ENCODE data around the gene SLAMF9.
A peak's percentile ranks its signal among the peaks of the same experiment; 100 is the strongest.

SLAMF9 gene

DNA sequence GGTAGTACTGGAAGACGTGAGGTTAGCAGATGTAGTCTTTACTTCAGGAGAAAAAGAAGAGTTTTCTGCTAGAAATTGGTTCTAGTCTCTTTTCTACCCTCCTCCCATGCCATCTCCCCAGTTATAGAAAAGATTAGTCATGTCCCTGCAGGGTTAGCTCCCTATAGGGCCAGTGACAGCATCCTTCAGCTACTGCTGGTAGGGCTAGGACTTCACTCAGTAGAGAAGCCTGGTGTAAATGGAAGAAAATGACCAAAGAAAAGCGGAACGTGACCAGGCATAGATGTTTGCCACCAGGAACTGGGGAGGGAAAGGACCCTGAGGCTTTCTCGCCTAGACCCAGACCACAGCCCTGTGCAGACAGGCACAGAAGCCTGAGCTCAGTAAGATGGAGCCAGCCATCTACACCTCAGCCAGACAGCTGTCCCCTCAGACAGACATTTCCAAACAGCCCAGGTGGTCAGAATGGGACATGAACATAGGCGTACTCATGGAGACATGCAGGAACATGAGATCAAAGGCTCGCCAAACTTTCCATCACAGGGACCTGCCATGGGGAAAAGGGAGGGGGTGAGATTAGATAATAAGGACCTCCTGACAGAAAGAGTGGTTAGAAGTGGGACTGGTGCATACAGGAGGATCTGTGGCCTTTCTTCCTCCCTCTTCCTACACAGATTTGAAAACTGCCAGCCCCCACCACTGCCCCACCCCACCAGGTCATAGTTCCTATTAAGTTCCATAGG, 23.5 kb upstream of the SLAMF9 start:
- Histone ChIP-seq H3K27me3 (ENCODE audit: insufficient read depth, low read length) (peaks cover 24% of the 10 kb centered on the region), H3K27ac (ENCODE audit: low read depth, low read length) (no peak overlapping the region), H3K36me3 (ENCODE audit: insufficient read depth, low read length) (no peaks in the 10 kb centered on the region)

GRCh38 chr1:159974350-159974965, 20.4 kb upstream of the SLAMF9 start:
- no peak overlapping the region for H3K27ac ChIP-seq (ENCODE audit: low read depth, low read length)
- H2AFZ ChIP-seq (ENCODE audit: low read length, unreplicated experiment), result no peak overlapping the region
- H3K27me3 ChIP-seq (ENCODE audit: insufficient read depth, low read length), result peaks cover 22% of the 10 kb centered on the region
- no peaks in the 10 kb centered on the region for H3K36me3 ChIP-seq (ENCODE audit: insufficient read depth, low read length)
- no peaks in the 10 kb centered on the region for H3K79me2 ChIP-seq (ENCODE audit: control insufficient read depth, insufficient read depth, low read length, unreplicated experiment)
- no peak overlapping the region for H3K4me3 ChIP-seq (ENCODE audit: low read depth, low read length)
- no peaks in the 10 kb centered on the region for H3K4me1 ChIP-seq (ENCODE audit: control insufficient read depth, insufficient read depth, low read length, unreplicated experiment)

More for the DNA sequence above, 23.5 kb upstream of the SLAMF9 start:
- H3K79me2 ChIP-seq (ENCODE audit: control insufficient read depth, insufficient read depth, low read length, unreplicated experiment), result no peaks in the 10 kb centered on the region
- H3K4me1 ChIP-seq (ENCODE audit: control insufficient read depth, insufficient read depth, low read length, unreplicated experiment), result no peaks in the 10 kb centered on the region
- H2AFZ ChIP-seq (ENCODE audit: low read length, unreplicated experiment), result no peak overlapping the region
- H3K4me3 ChIP-seq (ENCODE audit: low read depth, low read length), result no peak overlapping the region

DNA sequence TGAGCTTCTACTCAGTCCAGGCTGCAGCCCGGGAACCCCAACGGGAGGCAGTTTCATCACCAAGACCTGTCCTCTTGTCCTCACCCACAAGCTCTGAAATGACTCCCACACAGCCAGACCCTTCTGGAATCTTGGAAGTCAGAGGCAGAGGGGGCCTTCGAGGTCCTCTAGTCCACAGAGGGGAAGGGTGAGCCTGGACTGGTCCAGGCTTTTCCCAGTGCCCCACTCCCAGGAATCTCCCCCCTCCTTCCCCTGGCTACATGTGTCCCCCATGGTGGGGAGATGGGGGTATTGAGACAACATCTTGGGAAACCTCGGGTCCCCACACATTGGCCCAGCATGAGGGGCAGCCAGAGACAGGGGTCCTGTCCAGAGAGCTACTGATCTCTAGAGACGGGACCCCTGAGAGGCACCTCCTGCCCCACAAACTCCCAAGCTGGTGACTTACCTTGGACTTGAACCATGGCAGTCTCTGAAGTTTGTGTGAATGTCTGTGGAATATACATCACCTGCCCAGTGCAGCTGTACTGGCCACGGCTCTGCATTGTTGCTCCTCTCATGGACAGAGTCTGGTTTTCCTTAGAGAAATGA, 19.4 kb upstream of the SLAMF9 start:
- Histone ChIP-seq H3K79me2 (ENCODE audit: control insufficient read depth, insufficient read depth, low read length, unreplicated experiment) (no peaks in the 10 kb centered on the region), H3K4me3 (ENCODE audit: low read depth, low read length) (no peak overlapping the region), H2AFZ (ENCODE audit: low read length, unreplicated experiment) (no peak overlapping the region), H3K27me3 (ENCODE audit: insufficient read depth, low read length) (peaks cover 30% of the 10 kb centered on the region), H3K36me3 (ENCODE audit: insufficient read depth, low read length) (no peaks in the 10 kb centered on the region), H3K4me1 (ENCODE audit: control insufficient read depth, insufficient read depth, low read length, unreplicated experiment) (no peaks in the 10 kb centered on the region), H3K27ac (ENCODE audit: low read depth, low read length) (no peak overlapping the region)

DNA sequence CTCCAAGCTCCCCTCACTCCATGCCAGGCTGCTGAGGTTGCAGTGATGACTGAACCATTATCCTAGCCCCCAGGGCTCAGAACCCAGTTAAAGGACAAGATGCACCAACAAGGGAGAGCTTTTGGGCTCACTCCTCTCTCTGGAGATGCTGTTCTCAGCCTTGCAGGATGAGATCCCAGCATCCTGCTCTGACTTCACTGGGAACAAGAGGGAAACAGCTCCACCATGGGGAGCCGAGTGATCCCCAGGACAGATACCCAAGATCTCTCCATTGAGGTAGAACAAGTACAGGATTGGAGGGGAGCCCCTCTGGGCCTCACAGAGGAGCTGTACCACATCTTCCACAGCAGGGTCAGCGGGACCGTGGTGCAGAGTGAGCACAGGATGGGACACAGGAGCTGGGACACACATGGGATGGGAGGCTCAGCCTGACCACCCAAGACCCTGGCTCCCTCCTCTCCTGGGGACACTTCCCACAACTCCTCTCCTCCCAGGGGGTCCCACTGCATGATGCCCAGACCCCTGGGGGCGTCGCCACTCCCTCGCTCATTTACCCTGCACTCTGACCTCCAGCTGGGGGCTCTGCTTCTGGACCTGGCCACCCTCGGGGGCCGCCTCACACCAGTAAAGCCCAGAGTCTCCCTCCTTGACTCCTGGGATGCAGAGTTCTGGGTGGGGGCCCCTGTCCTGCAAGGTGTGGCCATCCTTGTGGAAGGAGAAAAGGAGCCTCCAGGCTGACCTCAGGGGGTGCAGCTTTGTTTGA, 18.6 kb upstream of the SLAMF9 start:
- peaks cover 34% of the 10 kb centered on the region for H3K27me3 ChIP-seq (ENCODE audit: insufficient read depth, low read length)
- H3K79me2 ChIP-seq (ENCODE audit: control insufficient read depth, insufficient read depth, low read length, unreplicated experiment), result no peaks in the 10 kb centered on the region
- H3K4me1 ChIP-seq (ENCODE audit: control insufficient read depth, insufficient read depth, low read length, unreplicated experiment), result no peaks in the 10 kb centered on the region
- H3K36me3 ChIP-seq (ENCODE audit: insufficient read depth, low read length), result no peaks in the 10 kb centered on the region
- no peak overlapping the region for H2AFZ ChIP-seq (ENCODE audit: low read length, unreplicated experiment)
- H3K4me3 ChIP-seq (ENCODE audit: low read depth, low read length), result no peak overlapping the region
- H3K27ac ChIP-seq (ENCODE audit: low read depth, low read length), result no peak overlapping the region

- H2AFZ ChIP-seq (ENCODE audit: low read length, unreplicated experiment), result no peak overlapping the region
- H3K36me3 ChIP-seq (ENCODE audit: insufficient read depth, low read length), result no peaks in the 10 kb centered on the region
- H3K27ac ChIP-seq (ENCODE audit: low read depth, low read length), result no peak overlapping the region
- H3K79me2 ChIP-seq (ENCODE audit: control insufficient read depth, insufficient read depth, low read length, unreplicated experiment), result no peaks in the 10 kb centered on the region
- H3K4me1 ChIP-seq (ENCODE audit: control insufficient read depth, insufficient read depth, low read length, unreplicated experiment), result no peaks in the 10 kb centered on the region
- peaks cover 39% of the 10 kb centered on the region for H3K27me3 ChIP-seq (ENCODE audit: insufficient read depth, low read length)
- H3K4me3 ChIP-seq (ENCODE audit: low read depth, low read length), result no peak overlapping the region
Measured at GRCh38 chr1:159970932-159971342, 16.9 kb upstream of the SLAMF9 start.

DNA sequence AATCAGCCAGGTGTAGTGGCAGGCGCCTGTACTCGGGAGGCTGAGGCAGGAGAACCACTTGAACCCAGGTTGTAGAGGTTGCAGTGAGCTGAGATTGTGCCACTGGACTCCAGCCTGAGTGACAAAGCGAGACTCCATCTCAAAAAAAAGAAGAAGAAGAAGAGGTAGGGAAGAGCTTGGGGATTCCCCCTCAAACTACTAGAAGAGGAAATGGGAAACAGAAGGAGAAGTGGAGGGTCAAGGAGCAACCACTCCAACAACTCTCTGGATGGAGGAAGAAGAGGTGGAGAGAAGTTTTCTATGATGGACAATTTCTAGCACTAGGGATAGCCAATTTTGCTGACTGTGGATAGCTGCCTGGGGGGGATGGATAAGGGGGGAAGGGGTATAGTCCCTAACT, 14.9 kb upstream of the SLAMF9 start:
- Histone ChIP-seq H3K4me3 (ENCODE audit: low read depth, low read length) (no peak overlapping the region), H2AFZ (ENCODE audit: low read length, unreplicated experiment) (no peak overlapping the region), H3K27ac (ENCODE audit: low read depth, low read length) (no peak overlapping the region), H3K4me1 (ENCODE audit: control insufficient read depth, insufficient read depth, low read length, unreplicated experiment) (no peaks in the 10 kb centered on the region), H3K27me3 (ENCODE audit: insufficient read depth, low read length) (peaks cover 23% of the 10 kb centered on the region), H3K36me3 (ENCODE audit: insufficient read depth, low read length) (no peaks in the 10 kb centered on the region), H3K79me2 (ENCODE audit: control insufficient read depth, insufficient read depth, low read length, unreplicated experiment) (no peaks in the 10 kb centered on the region)

GRCh38 chr1:159965263-159965662, 11.2 kb upstream of the SLAMF9 start:
- Histone ChIP-seq H3K4me1 (ENCODE audit: control insufficient read depth, insufficient read depth, low read length, unreplicated experiment) (no peaks in the 10 kb centered on the region), H3K79me2 (ENCODE audit: control insufficient read depth, insufficient read depth, low read length, unreplicated experiment) (no peaks in the 10 kb centered on the region), H2AFZ (ENCODE audit: low read length, unreplicated experiment) (no peak overlapping the region), H3K27ac (ENCODE audit: low read depth, low read length) (no peak overlapping the region), H3K4me3 (ENCODE audit: low read depth, low read length) (no peak overlapping the region), H3K27me3 (ENCODE audit: insufficient read depth, low read length) (peaks cover 22% of the 10 kb centered on the region), H3K36me3 (ENCODE audit: insufficient read depth, low read length) (no peaks in the 10 kb centered on the region)

- no peaks in the 10 kb centered on the region for H3K36me3 ChIP-seq (ENCODE audit: insufficient read depth, low read length)
- no peak overlapping the region for H2AFZ ChIP-seq (ENCODE audit: low read length, unreplicated experiment)
- no peaks in the 10 kb centered on the region for H3K4me1 ChIP-seq (ENCODE audit: control insufficient read depth, insufficient read depth, low read length, unreplicated experiment)
- H3K4me3 ChIP-seq (ENCODE audit: low read depth, low read length), result no peak overlapping the region
- H3K27ac ChIP-seq (ENCODE audit: low read depth, low read length), result no peak overlapping the region
- H3K27me3 ChIP-seq (ENCODE audit: insufficient read depth, low read length), result peaks cover 16% of the 10 kb centered on the region
- no peaks in the 10 kb centered on the region for H3K79me2 ChIP-seq (ENCODE audit: control insufficient read depth, insufficient read depth, low read length, unreplicated experiment)
Measured at GRCh38 chr1:159964144-159964543, 10.1 kb upstream of the SLAMF9 start.

DNA sequence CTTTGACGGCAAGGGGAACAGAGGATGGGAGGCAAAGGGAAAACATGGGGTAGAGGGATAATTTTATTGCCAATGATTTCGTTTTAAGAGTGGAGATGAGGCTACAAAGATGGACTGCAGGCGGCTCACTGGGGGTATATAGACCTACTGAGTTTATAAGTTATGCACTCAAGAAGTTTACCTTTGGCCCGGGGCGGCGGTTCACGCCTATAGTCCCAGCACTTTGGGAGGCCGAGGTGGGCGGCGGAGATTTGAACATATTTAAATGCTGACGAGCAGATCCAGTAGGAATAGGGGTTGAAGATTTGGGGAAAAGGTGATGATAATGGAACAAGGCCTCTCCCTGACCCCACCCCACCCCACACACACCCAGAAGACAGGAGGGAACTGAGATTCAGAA, 8.1 kb upstream of the SLAMF9 start:
- no peak overlapping the region for H3K27ac ChIP-seq (ENCODE audit: low read depth, low read length)
- H3K79me2 ChIP-seq (ENCODE audit: control insufficient read depth, insufficient read depth, low read length, unreplicated experiment), result no peaks in the 10 kb centered on the region
- peak overlapping the region; percentile 60; the same call in 1 of the 2 replicates for H3K4me3 ChIP-seq (ENCODE audit: low read depth, low read length)
- H3K27me3 ChIP-seq (ENCODE audit: insufficient read depth, low read length), result peaks cover 7% of the 10 kb centered on the region; the same call in 1 of the 2 replicates
- no peak overlapping the region for H2AFZ ChIP-seq (ENCODE audit: low read length, unreplicated experiment)
- no peaks in the 10 kb centered on the region for H3K4me1 ChIP-seq (ENCODE audit: control insufficient read depth, insufficient read depth, low read length, unreplicated experiment)
- no peaks in the 10 kb centered on the region for H3K36me3 ChIP-seq (ENCODE audit: insufficient read depth, low read length)

DNA sequence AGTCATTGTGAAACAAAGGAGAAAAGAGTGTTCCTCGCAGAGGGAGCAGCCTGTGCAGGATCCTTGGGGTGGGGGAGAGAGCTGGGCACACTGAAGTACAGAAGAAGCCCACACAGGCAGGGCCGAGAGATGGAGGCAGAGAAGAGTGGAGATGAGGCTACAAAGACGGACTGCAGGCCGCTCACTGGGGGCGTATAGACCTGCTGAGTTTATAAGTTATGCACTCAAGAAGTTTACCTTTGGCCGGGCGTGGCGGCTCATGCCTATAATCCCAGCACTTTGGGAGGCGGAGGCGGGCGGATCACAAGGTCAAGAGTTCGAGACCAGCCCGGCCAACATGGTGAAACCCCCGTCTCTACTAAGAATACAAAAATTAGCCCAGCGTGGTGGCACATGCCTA, 7.6 kb upstream of the SLAMF9 start:
- Histone ChIP-seq H3K79me2 (ENCODE audit: control insufficient read depth, insufficient read depth, low read length, unreplicated experiment) (no peaks in the 10 kb centered on the region), H3K4me3 (ENCODE audit: low read depth, low read length) (peak overlapping the region; percentile 60), H3K27ac (ENCODE audit: low read depth, low read length) (peak overlapping the region; percentile 39; the same call in 1 of the 2 replicates), H3K4me1 (ENCODE audit: control insufficient read depth, insufficient read depth, low read length, unreplicated experiment) (no peaks in the 10 kb centered on the region), H2AFZ (ENCODE audit: low read length, unreplicated experiment) (no peak overlapping the region), H3K27me3 (ENCODE audit: insufficient read depth, low read length) (peaks cover 6% of the 10 kb centered on the region; the same call in 1 of the 2 replicates), H3K36me3 (ENCODE audit: insufficient read depth, low read length) (no peaks in the 10 kb centered on the region)

Measured in ACC112 (cell line).